HCT116 (cell line): ENCODE data around the gene TMEM53.

Experiments used
- CEBPB ChIP-seq: IDR thresholded peaks from 2 replicates; pipeline ENCODE4 v1.6.1; 2012; ENCODE audit warnings: low read depth
- CTCF ChIP-seq, 3 experiments: fragments of 200-600 bp in 1 of 3; sonication (generic) in 1 of 3; IDR thresholded peaks in 2 of 3; conservative IDR thresholded peaks in 1 of 3; 2 replicates each; pipeline ENCODE4 v1.5.1; 2012 to 2017; ENCODE audit warnings: low read depth in 2 of 3, low read length in 2 of 3, antibody characterized with exemption in 1 of 3, borderline replicate concordance in 1 of 3, control low read depth in 1 of 3, mild to moderate bottlenecking in 1 of 3, mixed read lengths in 1 of 3, mixed run types in 1 of 3, moderate library complexity in 1 of 3; ENCODE audit not compliant: insufficient read depth in 1 of 3
- EZH2 ChIP-seq: fragments of 200-600 bp; sonication (generic); IDR thresholded peaks from 2 replicates; pipeline ENCODE4 v1.6.1; 2017; ENCODE audit warnings: antibody characterized with exemption, mixed run types
- POLR2A ChIP-seq: IDR thresholded peaks from 2 replicates; pipeline ENCODE4 v1.7.0; 2011; ENCODE audit warnings: borderline replicate concordance; ENCODE audit not compliant: insufficient read depth, insufficient read length; ENCODE audit errors: extremely low read depth
- POLR2AphosphoS5 ChIP-seq: IDR thresholded peaks from 2 replicates; pipeline ENCODE4 v1.6.1; 2011; ENCODE audit warnings: mild to moderate bottlenecking, low read depth, low read length, moderate library complexity
- RAD21 ChIP-seq: IDR thresholded peaks from 2 replicates; pipeline ENCODE4 v1.6.1; 2012; ENCODE audit warnings: low read depth, mild to moderate bottlenecking
- SIN3A ChIP-seq: IDR thresholded peaks from 2 replicates; pipeline ENCODE4 v1.6.1; 2012; ENCODE audit warnings: low read depth
- ZFX ChIP-seq: fragments of 450-650 bp; IDR thresholded peaks from 2 replicates; pipeline ENCODE4 v1.6.1; 2017
- ZNF274 ChIP-seq: fragments of 200-500 bp; sonication (Bioruptor generic); IDR thresholded peaks from 2 replicates; pipeline ENCODE4 v1.6.1; 2014; ENCODE audit warnings: mild to moderate bottlenecking, low read depth, low read length, inconsistent platforms

DNA sequence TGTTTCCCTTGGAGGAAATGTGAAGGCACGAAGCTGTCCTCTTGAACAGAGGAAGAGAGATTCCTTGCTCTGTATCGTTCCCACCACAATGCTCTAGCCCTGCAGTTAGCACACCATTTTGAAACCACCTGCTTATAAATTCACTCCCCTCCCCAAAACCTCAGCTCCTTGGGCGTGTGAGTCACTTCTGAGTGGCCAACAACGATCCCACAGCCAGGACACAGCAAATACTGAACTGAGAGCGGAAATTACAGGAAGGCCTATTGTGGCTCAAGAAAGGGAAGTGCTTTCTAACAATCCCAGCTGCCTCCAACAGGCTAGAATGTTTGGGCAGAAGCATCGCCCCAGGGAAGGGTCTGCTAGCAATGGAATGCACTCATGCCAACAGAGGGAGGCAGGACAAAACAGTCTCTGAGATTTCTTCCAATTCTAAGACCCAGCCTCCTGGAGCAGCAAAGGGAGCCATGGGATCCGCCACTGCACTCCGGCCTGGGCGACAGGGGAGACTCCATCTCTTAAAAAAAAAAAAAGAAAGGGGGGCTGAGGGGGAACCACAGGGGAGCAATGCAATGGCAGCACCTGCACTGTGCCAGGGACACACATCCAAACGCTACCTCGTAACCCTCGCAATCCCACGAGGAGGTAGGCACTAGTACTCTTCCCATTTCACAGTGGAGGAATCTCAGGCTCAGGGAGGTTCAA, 1.9 kb downstream of the TMEM53 start:
- TF ChIP-seq CEBPB (no peak), ZNF274 (no peak), CTCF (IDR thresholded peaks at IDR 0.05 in 2 of 3, conservative IDR thresholded peaks at IDR 0.05 in 1 of 3; ENCODE audit: borderline replicate concordance in 1 of 3, insufficient read depth in 1 of 3, low read depth in 2 of 3, low read length in 2 of 3) (no peak), POLR2AphosphoS5 (no peak), SIN3A (no peak), POLR2A (no peak), RAD21 (no peak), ZFX (no peak), EZH2 (no peak)
